Measurements from ENCODE around the gene COL23A1. TPM values are rescaled to one million over a fixed set of nuclear protein-coding genes. Genes with fewer than 3 reads are reported as not detected.

Gene COL23A1
- total RNA-seq, 2 experiments from 2014 or later: 0.11 TPM; not detected in 1

DNA sequence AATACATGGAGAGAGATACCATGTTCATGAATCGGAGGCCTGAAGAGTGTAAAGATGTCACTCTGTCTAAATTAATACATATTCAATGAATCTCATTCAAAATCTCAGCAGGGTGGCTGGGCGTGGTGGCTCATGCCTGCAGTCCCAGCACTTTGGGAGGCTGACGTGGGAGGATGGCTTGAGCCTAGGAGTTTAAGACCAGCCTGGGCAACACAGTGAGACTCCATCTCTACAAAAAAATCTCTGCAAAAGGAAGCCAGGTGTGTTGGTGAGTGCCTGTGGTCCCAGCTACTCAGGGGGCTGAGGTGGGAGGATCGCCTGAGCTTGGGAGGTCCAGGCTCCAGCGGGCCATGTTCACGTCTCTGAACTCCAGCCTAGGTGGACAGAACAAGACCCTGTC, 49.7 kb downstream of the COL23A1 start:
- no peak for ATAC-seq
- Mint-ChIP-seq H3K4me1 (ENCODE audit: low read depth) (no peaks in the 10 kb centered on the region), H3K9me3 (no peaks in the 10 kb centered on the region), H3K4me3 (no peak overlapping the region), H3K27ac (no peak overlapping the region), H3K36me3 (ENCODE audit: low read depth) (no peaks in the 10 kb centered on the region), H3K27me3 (no peaks in the 10 kb centered on the region)
- POLR2A ChIA-PET: no interaction called here
- CTCF ChIA-PET: no interaction called here
- DNase-seq: no peak
- no peak for TF ChIP-seq CTCF (IDR thresholded peaks at IDR 0.05)
- intact Hi-C loops (cut with micrococcal nuclease): no loop called here

- no peak for ATAC-seq
- no peak for TF ChIP-seq CTCF (IDR thresholded peaks at IDR 0.05)
- H3K27me3 Mint-ChIP-seq: no peaks in the 10 kb centered on the region
- no peaks in the 10 kb centered on the region for H3K4me1 Mint-ChIP-seq (ENCODE audit: low read depth)
- intact Hi-C loops (cut with micrococcal nuclease): no loop called here
- H3K27ac Mint-ChIP-seq: no peak overlapping the region
- H3K36me3 Mint-ChIP-seq (ENCODE audit: low read depth): no peaks in the 10 kb centered on the region
- DNase-seq: no peak
- POLR2A ChIA-PET: no interaction called here
- CTCF ChIA-PET: no interaction called here
- H3K4me3 Mint-ChIP-seq: no peak overlapping the region
- H3K9me3 Mint-ChIP-seq: no peaks in the 10 kb centered on the region
Observed at GRCh38 chr5:178538741-178539229, 51.4 kb downstream of the COL23A1 start.

GRCh38 chr5:178537467-178538371, 52.5 kb downstream of the COL23A1 start:
- ChIA-PET CTCF (no interaction called here), POLR2A (no interaction called here)
- ATAC-seq (no peak), DNase-seq (no peak)
- intact Hi-C loops (cut with micrococcal nuclease): no loop called here
- TF ChIP-seq CTCF (IDR thresholded peaks at IDR 0.05): no peak
- H3K9me3 Mint-ChIP-seq: no peaks in the 10 kb centered on the region
- no peaks in the 10 kb centered on the region for H3K36me3 Mint-ChIP-seq (ENCODE audit: low read depth)
- no peak overlapping the region for H3K4me3 Mint-ChIP-seq
- H3K27me3 Mint-ChIP-seq: no peaks in the 10 kb centered on the region
- no peak overlapping the region for H3K27ac Mint-ChIP-seq
- no peaks in the 10 kb centered on the region for H3K4me1 Mint-ChIP-seq (ENCODE audit: low read depth)

GRCh38 chr5:178536541-178537466, 53.4 kb downstream of the COL23A1 start:
- no peak for TF ChIP-seq CTCF (IDR thresholded peaks at IDR 0.05)
- Mint-ChIP-seq H3K27me3 (no peaks in the 10 kb centered on the region), H3K4me1 (ENCODE audit: low read depth) (no peaks in the 10 kb centered on the region), H3K4me3 (no peak overlapping the region), H3K36me3 (ENCODE audit: low read depth) (no peaks in the 10 kb centered on the region), H3K9me3 (no peaks in the 10 kb centered on the region), H3K27ac (no peak overlapping the region)
- DNase-seq (no peak), ATAC-seq (no peak)
- POLR2A ChIA-PET: no interaction called here
- CTCF ChIA-PET: no interaction called here
- intact Hi-C loops (cut with micrococcal nuclease): no loop called here
